Measurements from ENCODE around the gene UGT1A1.
"Not testable (repeated sequence)": the region's sequence is repeated elsewhere in the genome, so short reads cannot be mapped to it uniquely, and the experiment has no call there.

Gene UGT1A1

GRCh38 chr2:233746475-233747282 lies 13.4 kb upstream of the UGT1A1 start:
- DNase-seq (ENCODE audit: low spot score) = no peak
- Mint-ChIP-seq H3K27ac (no peak overlapping the region), H3K36me3 (ENCODE audit: low read depth) (no peaks in the 10 kb centered on the region), H3K9me3 (peaks cover 16% of the 10 kb centered on the region), H3K4me3 (no peak overlapping the region), H3K27me3 (ENCODE audit: low read depth) (no peaks in the 10 kb centered on the region), H3K4me1 (ENCODE audit: low read depth) (no peaks in the 10 kb centered on the region)

- no peak for DNase-seq (ENCODE audit: low spot score)
- Mint-ChIP-seq H3K4me1 (ENCODE audit: low read depth) (no peaks in the 10 kb centered on the region), H3K27me3 (ENCODE audit: low read depth) (no peaks in the 10 kb centered on the region), H3K4me3 (no peak overlapping the region), H3K27ac (no peak overlapping the region), H3K36me3 (ENCODE audit: low read depth) (no peaks in the 10 kb centered on the region), H3K9me3 (peaks cover 17% of the 10 kb centered on the region)
These were observed 12.9 kb upstream of the UGT1A1 start for GRCh38 chr2:233747283-233747544.

- not testable (repeated sequence) for H3K4me3 Mint-ChIP-seq; H3K4me1 Mint-ChIP-seq (ENCODE audit: low read depth)
These were observed 9.4 kb upstream of the UGT1A1 start for GRCh38 chr2:233750689-233751088.

GRCh38 chr2:233751212-233752009 lies 8.7 kb upstream of the UGT1A1 start:
- H3K36me3 Mint-ChIP-seq (ENCODE audit: low read depth); DNase-seq (ENCODE audit: low spot score); H3K27me3 Mint-ChIP-seq (ENCODE audit: low read depth); H3K4me1 Mint-ChIP-seq (ENCODE audit: low read depth); H3K4me3 Mint-ChIP-seq; H3K27ac Mint-ChIP-seq: not testable (repeated sequence)
- H3K9me3 Mint-ChIP-seq = peaks cover 17% of the 10 kb centered on the region

More at GRCh38 chr2:233750689-233751088, 9.4 kb upstream of the UGT1A1 start:
- DNase-seq (ENCODE audit: low spot score); H3K27ac Mint-ChIP-seq; H3K36me3 Mint-ChIP-seq (ENCODE audit: low read depth); H3K27me3 Mint-ChIP-seq (ENCODE audit: low read depth): not testable (repeated sequence)
- peaks cover 17% of the 10 kb centered on the region for H3K9me3 Mint-ChIP-seq

- no peak overlapping the region for H3K27ac Mint-ChIP-seq
- H3K9me3 Mint-ChIP-seq = peaks cover 11% of the 10 kb centered on the region
- no peaks in the 10 kb centered on the region for H3K4me1 Mint-ChIP-seq (ENCODE audit: low read depth)
- H3K4me3 Mint-ChIP-seq = no peak overlapping the region
- no peak for DNase-seq (ENCODE audit: low spot score)
- H3K27me3 Mint-ChIP-seq (ENCODE audit: low read depth) = no peaks in the 10 kb centered on the region
- H3K36me3 Mint-ChIP-seq (ENCODE audit: low read depth) = no peaks in the 10 kb centered on the region
These were observed 5.0 kb upstream of the UGT1A1 start for GRCh38 chr2:233754872-233755611.

- Mint-ChIP-seq H3K4me1 (ENCODE audit: low read depth) (no peaks in the 10 kb centered on the region), H3K27ac (no peak overlapping the region), H3K27me3 (ENCODE audit: low read depth) (no peaks in the 10 kb centered on the region), H3K4me3 (no peak overlapping the region), H3K9me3 (peaks cover 2% of the 10 kb centered on the region), H3K36me3 (ENCODE audit: low read depth) (no peaks in the 10 kb centered on the region)
- DNase-seq (ENCODE audit: low spot score) = no peak
These were observed 3.5 kb upstream of the UGT1A1 start for GRCh38 chr2:233756429-233757081.

- H3K27ac Mint-ChIP-seq = no peak overlapping the region
- H3K9me3 Mint-ChIP-seq = no peaks in the 10 kb centered on the region
- DNase-seq (ENCODE audit: low spot score) = no peak
- H3K36me3 Mint-ChIP-seq (ENCODE audit: low read depth) = no peaks in the 10 kb centered on the region
- no peak overlapping the region for H3K4me3 Mint-ChIP-seq
- no peaks in the 10 kb centered on the region for H3K4me1 Mint-ChIP-seq (ENCODE audit: low read depth)
- H3K27me3 Mint-ChIP-seq (ENCODE audit: low read depth) = peaks cover 2% of the 10 kb centered on the region
These were observed 1.9 kb upstream of the UGT1A1 start for GRCh38 chr2:233758141-233758540.

GRCh38 chr2:233758849-233759248 lies 1.2 kb upstream of the UGT1A1 start:
- no peak for DNase-seq (ENCODE audit: low spot score)
- Mint-ChIP-seq H3K27me3 (ENCODE audit: low read depth) (peaks cover 9% of the 10 kb centered on the region), H3K36me3 (ENCODE audit: low read depth) (no peaks in the 10 kb centered on the region), H3K4me1 (ENCODE audit: low read depth) (no peaks in the 10 kb centered on the region), H3K27ac (no peak overlapping the region), H3K4me3 (no peak overlapping the region), H3K9me3 (no peaks in the 10 kb centered on the region)

- no peak overlapping the region for H3K4me3 Mint-ChIP-seq
- no peaks in the 10 kb centered on the region for H3K9me3 Mint-ChIP-seq
- H3K27me3 Mint-ChIP-seq (ENCODE audit: low read depth) = peaks cover 11% of the 10 kb centered on the region
- no peak for DNase-seq (ENCODE audit: low spot score)
- no peaks in the 10 kb centered on the region for H3K36me3 Mint-ChIP-seq (ENCODE audit: low read depth)
- no peaks in the 10 kb centered on the region for H3K4me1 Mint-ChIP-seq (ENCODE audit: low read depth)
- H3K27ac Mint-ChIP-seq = no peak overlapping the region
These were observed 1.1 kb downstream of the UGT1A1 start for GRCh38 chr2:233761040-233761769.

- Mint-ChIP-seq H3K4me3 (no peak overlapping the region), H3K9me3 (no peaks in the 10 kb centered on the region), H3K27me3 (ENCODE audit: low read depth) (peaks cover 13% of the 10 kb centered on the region), H3K4me1 (ENCODE audit: low read depth) (no peaks in the 10 kb centered on the region), H3K36me3 (ENCODE audit: low read depth) (no peaks in the 10 kb centered on the region), H3K27ac (no peak overlapping the region)
- DNase-seq (ENCODE audit: low spot score) = no peak
These were observed 4.2 kb downstream of the UGT1A1 start for GRCh38 chr2:233764264-233764663.

GRCh38 chr2:233764761-233765160 lies 4.7 kb downstream of the UGT1A1 start:
- no peak for DNase-seq (ENCODE audit: low spot score)
- Mint-ChIP-seq H3K4me1 (ENCODE audit: low read depth) (no peaks in the 10 kb centered on the region), H3K36me3 (ENCODE audit: low read depth) (no peaks in the 10 kb centered on the region), H3K4me3 (no peak overlapping the region), H3K27me3 (ENCODE audit: low read depth) (peaks cover 13% of the 10 kb centered on the region), H3K9me3 (no peaks in the 10 kb centered on the region), H3K27ac (no peak overlapping the region)

GRCh38 chr2:233766416-233766815 lies 6.3 kb downstream of the UGT1A1 start:
- Mint-ChIP-seq H3K4me3 (no peak overlapping the region), H3K4me1 (ENCODE audit: low read depth) (no peaks in the 10 kb centered on the region), H3K27me3 (ENCODE audit: low read depth) (peaks cover 13% of the 10 kb centered on the region), H3K9me3 (no peaks in the 10 kb centered on the region), H3K36me3 (ENCODE audit: low read depth) (no peaks in the 10 kb centered on the region), H3K27ac (no peak overlapping the region)
- DNase-seq (ENCODE audit: low spot score) = no peak

- no peak for DNase-seq (ENCODE audit: low spot score)
- Mint-ChIP-seq H3K9me3 (no peaks in the 10 kb centered on the region), H3K4me1 (ENCODE audit: low read depth) (no peaks in the 10 kb centered on the region), H3K27me3 (ENCODE audit: low read depth) (peaks cover 10% of the 10 kb centered on the region), H3K36me3 (ENCODE audit: low read depth) (no peaks in the 10 kb centered on the region), H3K27ac (no peak overlapping the region), H3K4me3 (no peak overlapping the region)
These were observed 8.0 kb downstream of the UGT1A1 start for GRCh38 chr2:233768076-233768475.
